Spleen (tissue), 7 donors: ENCODE data around the gene TBPL1.

Experiments
- POLR2AphosphoS5 ChIP-seq, 3 donors: sonication (generic); formaldehyde crosslinking; IDR thresholded peaks; one replicate each; pipeline ENCODE4 v1.5.1; 2017; ENCODE audit warnings: antibody characterized with exemption in 3 of 3
- TF ChIP-seq, protein P1 (sequence below), 11 experiments: fragments of 200-600 bp in 7 of 11; fragments of 450-650 bp in 4 of 11; sonication (generic) in 4 of 11; IDR thresholded peaks in 8 of 11; conservative IDR thresholded peaks in 3 of 11; 1 replicate in 7 of 11; 2 replicates in 4 of 11; pipeline versions ENCODE4 v1.4.0 to v1.8.0; 2016 to 2021; ENCODE audit warnings: antibody characterized with exemption in 11 of 11, inconsistent platforms in 4 of 11, mild to moderate bottlenecking in 1 of 11
- donor health status: DM: no; HTN: no; CAD: no; lungs with moderate emphysema.
- donor health status: DM: no; HTN: no; CAD: no.
- donor health status: DM: no; HTN: no; CAD: no.

DNA sequence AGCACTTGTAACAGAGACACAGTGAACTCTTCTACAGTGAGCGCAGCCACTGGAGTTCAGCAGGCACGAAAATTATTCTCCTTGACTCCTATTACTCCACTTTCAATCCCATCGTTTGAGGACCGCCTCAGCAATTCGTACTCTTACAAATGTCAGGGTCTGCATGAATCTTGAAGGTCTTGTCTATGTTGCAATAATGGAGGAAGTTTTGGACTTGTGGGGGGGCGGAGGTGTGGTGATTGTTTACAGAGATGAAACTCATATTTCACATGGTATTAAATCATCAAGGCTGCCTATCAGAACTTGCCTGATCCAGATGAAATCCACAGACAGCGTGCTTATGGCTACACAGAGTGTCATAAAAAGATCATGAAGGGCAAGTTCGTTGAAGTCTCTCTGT lies 57.4 kb downstream of the TBPL1 start:
- no peak for TF ChIP-seq POLR2AphosphoS5 (IDR thresholded peaks at IDR 0.05)
- TF ChIP-seq, protein P1, sequence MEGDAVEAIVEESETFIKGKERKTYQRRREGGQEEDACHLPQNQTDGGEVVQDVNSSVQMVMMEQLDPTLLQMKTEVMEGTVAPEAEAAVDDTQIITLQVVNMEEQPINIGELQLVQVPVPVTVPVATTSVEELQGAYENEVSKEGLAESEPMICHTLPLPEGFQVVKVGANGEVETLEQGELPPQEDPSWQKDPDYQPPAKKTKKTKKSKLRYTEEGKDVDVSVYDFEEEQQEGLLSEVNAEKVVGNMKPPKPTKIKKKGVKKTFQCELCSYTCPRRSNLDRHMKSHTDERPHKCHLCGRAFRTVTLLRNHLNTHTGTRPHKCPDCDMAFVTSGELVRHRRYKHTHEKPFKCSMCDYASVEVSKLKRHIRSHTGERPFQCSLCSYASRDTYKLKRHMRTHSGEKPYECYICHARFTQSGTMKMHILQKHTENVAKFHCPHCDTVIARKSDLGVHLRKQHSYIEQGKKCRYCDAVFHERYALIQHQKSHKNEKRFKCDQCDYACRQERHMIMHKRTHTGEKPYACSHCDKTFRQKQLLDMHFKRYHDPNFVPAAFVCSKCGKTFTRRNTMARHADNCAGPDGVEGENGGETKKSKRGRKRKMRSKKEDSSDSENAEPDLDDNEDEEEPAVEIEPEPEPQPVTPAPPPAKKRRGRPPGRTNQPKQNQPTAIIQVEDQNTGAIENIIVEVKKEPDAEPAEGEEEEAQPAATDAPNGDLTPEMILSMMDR (IDR thresholded peaks at IDR 0.05 in 8 of 11, conservative IDR thresholded peaks at IDR 0.05 in 3 of 11) = no peak
